ENCODE measurements around the gene RHEBL1.

DNA sequence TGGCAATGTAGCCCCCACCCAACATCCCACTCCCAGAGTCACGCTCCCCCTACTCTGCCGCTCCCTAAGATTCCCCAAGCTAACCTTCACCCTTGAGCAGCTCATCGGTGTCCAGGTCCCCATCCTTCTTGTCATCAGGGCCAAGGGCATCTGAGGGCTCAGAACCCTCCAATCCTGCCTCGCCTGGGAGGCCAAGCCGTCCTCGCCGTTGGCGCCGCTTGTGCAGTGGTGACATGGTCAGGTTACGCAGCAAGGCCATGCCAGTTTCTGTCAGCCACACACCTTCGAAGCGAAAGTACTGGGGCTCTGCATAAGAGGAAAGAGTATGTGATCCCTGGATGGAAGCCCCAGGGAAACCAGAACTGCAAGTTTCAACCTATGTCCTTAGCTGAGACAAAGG, 25.1 kb downstream of the RHEBL1 start:
- TF ChIP-seq POLR2A (IDR thresholded peaks at IDR 0.05; ENCODE audit: control extremely low read depth in 1 of 2, low read depth in 2 of 2, low read length in 2 of 2) (no peak), RFX5 (IDR thresholded peaks at IDR 0.05; ENCODE audit: borderline replicate concordance, low read depth, low read length) (no peak), RXRA (IDR thresholded peaks at IDR 0.05; ENCODE audit: insufficient read depth, low read depth, low read length) (no peak), YY1 (IDR thresholded peaks at IDR 0.05; ENCODE audit: low read depth, low read length) (no peak), TBP (IDR thresholded peaks at IDR 0.05; ENCODE audit: low read depth, low read length) (no peak), CEBPB (IDR thresholded peaks at IDR 0.05; ENCODE audit: low read depth, low read length) (no peak), HDAC2 (IDR thresholded peaks at IDR 0.05; ENCODE audit: borderline replicate concordance in 1 of 2, low read depth in 2 of 2, low read length in 2 of 2) (no peak), SRF (IDR thresholded peaks at IDR 0.05; ENCODE audit: low read depth, low read length) (no peak), ZNF274 (IDR thresholded peaks at IDR 0.05; ENCODE audit: borderline replicate concordance, extremely low read depth, low read length) (no peak), POLR2AphosphoS5 (IDR thresholded peaks at IDR 0.05; ENCODE audit: low read depth, low read length) (no peak)
- TF ChIP-seq, protein P1, sequence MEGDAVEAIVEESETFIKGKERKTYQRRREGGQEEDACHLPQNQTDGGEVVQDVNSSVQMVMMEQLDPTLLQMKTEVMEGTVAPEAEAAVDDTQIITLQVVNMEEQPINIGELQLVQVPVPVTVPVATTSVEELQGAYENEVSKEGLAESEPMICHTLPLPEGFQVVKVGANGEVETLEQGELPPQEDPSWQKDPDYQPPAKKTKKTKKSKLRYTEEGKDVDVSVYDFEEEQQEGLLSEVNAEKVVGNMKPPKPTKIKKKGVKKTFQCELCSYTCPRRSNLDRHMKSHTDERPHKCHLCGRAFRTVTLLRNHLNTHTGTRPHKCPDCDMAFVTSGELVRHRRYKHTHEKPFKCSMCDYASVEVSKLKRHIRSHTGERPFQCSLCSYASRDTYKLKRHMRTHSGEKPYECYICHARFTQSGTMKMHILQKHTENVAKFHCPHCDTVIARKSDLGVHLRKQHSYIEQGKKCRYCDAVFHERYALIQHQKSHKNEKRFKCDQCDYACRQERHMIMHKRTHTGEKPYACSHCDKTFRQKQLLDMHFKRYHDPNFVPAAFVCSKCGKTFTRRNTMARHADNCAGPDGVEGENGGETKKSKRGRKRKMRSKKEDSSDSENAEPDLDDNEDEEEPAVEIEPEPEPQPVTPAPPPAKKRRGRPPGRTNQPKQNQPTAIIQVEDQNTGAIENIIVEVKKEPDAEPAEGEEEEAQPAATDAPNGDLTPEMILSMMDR (IDR thresholded peaks at IDR 0.05; ENCODE audit: control extremely low read depth in 1 of 3, insufficient read depth in 1 of 3, low read depth in 1 of 3, low read length in 3 of 3), result no peak
- TF ChIP-seq, protein P2, sequence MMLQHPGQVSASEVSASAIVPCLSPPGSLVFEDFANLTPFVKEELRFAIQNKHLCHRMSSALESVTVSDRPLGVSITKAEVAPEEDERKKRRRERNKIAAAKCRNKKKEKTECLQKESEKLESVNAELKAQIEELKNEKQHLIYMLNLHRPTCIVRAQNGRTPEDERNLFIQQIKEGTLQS (IDR thresholded peaks at IDR 0.05; ENCODE audit: insufficient read depth, low read depth, low read length), result no peak

Measured in H1 (cell line).